Measurements from ENCODE around the gene FAM131A.

The FAM131A gene

DNA sequence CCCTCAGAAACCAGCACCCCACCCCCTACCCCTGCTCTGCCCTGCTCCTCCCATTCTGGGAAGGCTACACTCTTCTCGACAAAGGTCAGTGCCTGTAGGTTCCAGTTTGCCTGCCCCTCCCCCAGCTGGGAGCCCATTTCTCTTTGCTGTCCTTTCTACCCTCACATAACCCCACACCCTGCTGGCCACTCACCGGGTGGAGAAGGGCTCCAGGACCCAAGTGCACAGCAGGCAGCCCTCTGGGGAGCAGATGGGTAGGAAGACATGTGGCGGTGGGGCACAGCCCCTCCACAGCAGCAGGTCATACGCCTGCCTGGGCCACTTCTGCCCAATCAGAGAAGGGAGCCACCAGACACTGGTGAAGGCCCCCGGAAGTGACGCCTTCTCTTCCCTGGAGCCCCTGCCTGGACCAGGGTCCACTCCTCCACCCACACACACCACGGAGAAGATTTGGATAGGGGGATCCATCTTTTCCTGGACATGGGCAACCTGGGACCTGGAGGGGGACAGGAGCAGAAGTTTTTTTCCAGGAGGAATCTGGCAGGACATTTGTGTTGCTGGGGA lies 40.6 kb downstream of the FAM131A start, which contains the start of gene THPO:
Gene THPO, minus strand, starts transcription at position 326 of the 564 bp plus-strand sequence. CDS start 1,948 bp downstream, outside the sequence.
- Histone ChIP-seq H3K27me3 (peaks cover 100% of the 10 kb centered on the region), H3K4me1 (ENCODE audit: control insufficient read depth in 1 of 2, insufficient read depth in 1 of 2, low read depth in 1 of 2, low read length in 1 of 2) (peaks cover 17% of the 10 kb centered on the region in 2 experiments), H3K4me3 (ENCODE audit: low read depth in 1 of 2, low read length in 1 of 2) (no peak within 1 kb of the TSS), H3K27ac (no peak within 1 kb of the TSS), H3K36me3 (no peaks in the 10 kb centered on the region), H3K9me3 (no peaks in the 10 kb centered on the region)
- TF ChIP-seq, protein P1, sequence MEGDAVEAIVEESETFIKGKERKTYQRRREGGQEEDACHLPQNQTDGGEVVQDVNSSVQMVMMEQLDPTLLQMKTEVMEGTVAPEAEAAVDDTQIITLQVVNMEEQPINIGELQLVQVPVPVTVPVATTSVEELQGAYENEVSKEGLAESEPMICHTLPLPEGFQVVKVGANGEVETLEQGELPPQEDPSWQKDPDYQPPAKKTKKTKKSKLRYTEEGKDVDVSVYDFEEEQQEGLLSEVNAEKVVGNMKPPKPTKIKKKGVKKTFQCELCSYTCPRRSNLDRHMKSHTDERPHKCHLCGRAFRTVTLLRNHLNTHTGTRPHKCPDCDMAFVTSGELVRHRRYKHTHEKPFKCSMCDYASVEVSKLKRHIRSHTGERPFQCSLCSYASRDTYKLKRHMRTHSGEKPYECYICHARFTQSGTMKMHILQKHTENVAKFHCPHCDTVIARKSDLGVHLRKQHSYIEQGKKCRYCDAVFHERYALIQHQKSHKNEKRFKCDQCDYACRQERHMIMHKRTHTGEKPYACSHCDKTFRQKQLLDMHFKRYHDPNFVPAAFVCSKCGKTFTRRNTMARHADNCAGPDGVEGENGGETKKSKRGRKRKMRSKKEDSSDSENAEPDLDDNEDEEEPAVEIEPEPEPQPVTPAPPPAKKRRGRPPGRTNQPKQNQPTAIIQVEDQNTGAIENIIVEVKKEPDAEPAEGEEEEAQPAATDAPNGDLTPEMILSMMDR (IDR thresholded peaks at IDR 0.05), result no peak

DNA sequence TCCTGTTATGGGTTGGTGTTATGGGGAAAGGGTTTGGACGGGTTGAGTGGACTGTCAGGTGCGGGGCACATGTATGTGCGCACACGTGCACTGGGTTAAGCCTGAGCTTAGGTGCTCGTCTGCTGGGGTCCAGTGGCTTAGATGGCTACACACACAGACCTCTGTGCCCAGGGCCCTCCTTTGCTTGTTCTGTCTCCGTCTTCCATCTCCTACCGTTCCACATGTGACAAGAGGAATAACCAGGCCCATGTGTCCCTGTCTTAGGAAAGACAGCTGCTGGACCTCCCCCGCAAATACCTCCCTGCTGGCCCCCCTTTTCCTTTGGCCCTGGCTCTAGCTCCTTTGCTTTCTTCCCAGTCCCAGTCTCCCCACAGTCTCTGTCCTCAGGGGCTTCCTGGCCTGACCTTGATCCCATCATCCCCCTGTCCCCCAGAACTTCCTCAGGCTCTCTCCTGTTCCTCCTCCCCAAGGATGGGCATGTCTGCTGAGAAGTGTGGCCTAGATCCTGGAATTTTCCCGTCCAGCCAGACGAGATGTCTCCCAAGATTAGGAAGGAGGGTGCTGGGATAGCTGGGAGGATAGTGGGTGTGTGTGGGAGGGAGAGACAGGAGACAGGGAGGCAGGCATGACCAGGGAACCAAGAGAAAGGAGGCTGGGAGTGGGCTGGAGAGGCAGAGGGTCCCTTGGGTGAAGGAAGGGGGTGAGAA lies 41.4 kb downstream of the FAM131A start:
- Histone ChIP-seq H3K4me1 (ENCODE audit: control insufficient read depth in 1 of 2, insufficient read depth in 1 of 2, low read depth in 1 of 2, low read length in 1 of 2) (peaks cover 17% of the 10 kb centered on the region in 2 experiments), H3K27ac (no peak overlapping the region), H3K9me3 (no peaks in the 10 kb centered on the region), H3K4me3 (ENCODE audit: low read depth in 1 of 2, low read length in 1 of 2) (no peak overlapping the region), H3K27me3 (peaks cover 99% of the 10 kb centered on the region), H3K36me3 (no peaks in the 10 kb centered on the region)
- TF ChIP-seq, protein P1 (IDR thresholded peaks at IDR 0.05), result no peak

DNA sequence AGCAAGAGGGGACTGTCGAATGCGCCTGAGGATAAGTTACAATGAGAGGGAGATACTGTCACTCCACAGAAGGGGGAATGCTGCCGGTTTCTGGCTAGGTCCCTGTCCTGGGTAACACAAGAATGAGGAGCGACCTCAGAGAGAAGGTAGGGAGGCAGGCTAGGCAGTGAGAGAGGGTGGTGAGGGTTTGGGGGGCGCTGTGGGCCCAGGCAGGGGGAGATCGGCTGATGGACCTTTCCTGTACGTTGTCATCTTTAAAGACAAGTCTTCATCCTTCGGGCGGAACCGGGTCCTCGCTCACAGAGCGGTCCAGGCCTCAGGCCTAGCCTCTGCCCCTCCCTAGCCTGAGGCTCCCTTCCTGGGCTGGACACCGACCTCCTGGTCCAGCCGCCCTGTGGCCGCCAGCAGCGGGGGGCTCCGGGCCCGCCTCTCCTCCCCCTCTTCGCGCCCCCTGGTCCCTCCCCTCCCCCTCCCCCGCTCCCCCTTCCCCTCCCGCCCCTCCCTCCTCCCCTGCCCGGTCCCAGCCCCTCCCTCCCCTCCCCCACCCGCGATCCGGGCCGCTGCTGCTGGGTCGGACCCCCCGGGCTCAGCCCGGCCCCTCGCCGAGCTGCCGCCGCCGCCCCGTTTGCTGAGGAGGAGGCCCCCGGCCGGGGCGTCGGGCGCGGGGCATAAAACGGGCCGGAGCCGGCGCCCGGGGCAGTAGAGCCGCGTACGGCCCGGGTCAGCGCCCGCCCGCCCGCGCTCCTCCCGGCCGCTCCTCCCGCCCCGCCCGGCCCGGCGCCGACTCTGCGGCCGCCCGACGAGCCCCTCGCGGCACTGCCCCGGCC lies 42.2 kb downstream of the FAM131A start, which contains the start of gene CHRD:
Gene CHRD, plus strand, starts transcription at position 697 of the 827 bp plus-strand sequence. CDS start 265 bp downstream, outside the sequence.
- Histone ChIP-seq H3K4me1 (ENCODE audit: control insufficient read depth in 1 of 2, insufficient read depth in 1 of 2, low read depth in 1 of 2, low read length in 1 of 2) (peaks cover 17% of the 10 kb centered on the region in 2 experiments), H3K27me3 (peaks cover 99% of the 10 kb centered on the region), H3K4me3 (ENCODE audit: low read depth in 1 of 2, low read length in 1 of 2) (peak within 1 kb of the TSS in 1 of 2 experiments; percentile 18), H3K9me3 (no peaks in the 10 kb centered on the region), H3K27ac (no peak within 1 kb of the TSS), H3K36me3 (no peaks in the 10 kb centered on the region)
- TF ChIP-seq, protein P1 (IDR thresholded peaks at IDR 0.05), result no peak

DNA sequence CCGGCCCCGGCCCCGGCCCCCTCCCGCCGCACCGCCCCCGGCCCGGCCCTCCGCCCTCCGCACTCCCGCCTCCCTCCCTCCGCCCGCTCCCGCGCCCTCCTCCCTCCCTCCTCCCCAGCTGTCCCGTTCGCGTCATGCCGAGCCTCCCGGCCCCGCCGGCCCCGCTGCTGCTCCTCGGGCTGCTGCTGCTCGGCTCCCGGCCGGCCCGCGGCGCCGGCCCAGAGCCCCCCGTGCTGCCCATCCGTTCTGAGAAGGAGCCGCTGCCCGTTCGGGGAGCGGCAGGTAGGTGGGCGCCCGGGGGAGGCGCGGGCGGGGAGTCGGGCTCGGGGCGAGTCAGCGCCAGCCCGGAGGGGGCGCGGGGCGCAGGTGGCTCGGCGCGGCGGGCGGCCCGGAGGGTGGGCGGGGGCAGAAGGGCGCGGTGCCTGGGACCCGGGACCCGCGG lies 42.8 kb downstream of the FAM131A start:
- Histone ChIP-seq H3K4me1 (ENCODE audit: control insufficient read depth in 1 of 2, insufficient read depth in 1 of 2, low read depth in 1 of 2, low read length in 1 of 2) (peaks cover 17% of the 10 kb centered on the region in 2 experiments), H3K27me3 (peaks cover 99% of the 10 kb centered on the region), H3K36me3 (no peaks in the 10 kb centered on the region), H3K4me3 (ENCODE audit: low read depth in 1 of 2, low read length in 1 of 2) (no peak overlapping the region), H3K9me3 (no peaks in the 10 kb centered on the region), H3K27ac (no peak overlapping the region)
- TF ChIP-seq, protein P1 (IDR thresholded peaks at IDR 0.05), result no peak

DNA sequence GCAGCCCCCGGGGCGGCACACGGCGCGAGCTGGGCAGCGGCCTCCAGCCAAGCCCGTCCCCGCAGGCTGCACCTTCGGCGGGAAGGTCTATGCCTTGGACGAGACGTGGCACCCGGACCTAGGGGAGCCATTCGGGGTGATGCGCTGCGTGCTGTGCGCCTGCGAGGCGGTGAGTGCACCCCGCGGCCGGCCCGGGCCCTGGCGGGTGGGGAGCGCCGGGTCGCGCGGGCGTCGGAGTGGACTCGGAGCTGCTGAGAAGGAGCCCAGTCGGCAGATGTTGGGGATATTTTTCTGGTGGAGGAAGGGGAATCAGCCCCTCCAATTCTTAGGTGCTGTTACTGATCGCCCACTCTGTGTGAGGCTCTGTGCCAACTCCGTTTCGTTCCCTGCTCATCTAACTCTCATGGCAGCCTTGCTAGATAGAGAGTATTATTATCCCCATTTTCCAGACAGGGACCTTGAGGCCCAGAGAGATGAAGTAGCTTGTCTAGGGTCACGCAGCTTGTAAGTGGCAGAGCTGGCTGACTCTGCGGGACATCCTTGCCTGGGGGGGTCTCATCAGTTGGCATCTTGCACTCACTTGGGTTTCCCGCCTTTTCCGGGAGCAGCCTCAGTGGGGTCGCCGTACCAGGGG lies 43.3 kb downstream of the FAM131A start:
- Histone ChIP-seq H3K9me3 (no peaks in the 10 kb centered on the region), H3K36me3 (no peaks in the 10 kb centered on the region), H3K4me1 (ENCODE audit: control insufficient read depth in 1 of 2, insufficient read depth in 1 of 2, low read depth in 1 of 2, low read length in 1 of 2) (peaks cover 17% of the 10 kb centered on the region in 2 experiments), H3K4me3 (ENCODE audit: low read depth in 1 of 2, low read length in 1 of 2) (peak overlapping the region in 1 of 2 experiments; percentile 18), H3K27ac (no peak overlapping the region), H3K27me3 (peaks cover 95% of the 10 kb centered on the region)
- TF ChIP-seq, protein P1 (IDR thresholded peaks at IDR 0.05), result no peak
